ENCODE measurements around the gene TMEM175.

DNA sequence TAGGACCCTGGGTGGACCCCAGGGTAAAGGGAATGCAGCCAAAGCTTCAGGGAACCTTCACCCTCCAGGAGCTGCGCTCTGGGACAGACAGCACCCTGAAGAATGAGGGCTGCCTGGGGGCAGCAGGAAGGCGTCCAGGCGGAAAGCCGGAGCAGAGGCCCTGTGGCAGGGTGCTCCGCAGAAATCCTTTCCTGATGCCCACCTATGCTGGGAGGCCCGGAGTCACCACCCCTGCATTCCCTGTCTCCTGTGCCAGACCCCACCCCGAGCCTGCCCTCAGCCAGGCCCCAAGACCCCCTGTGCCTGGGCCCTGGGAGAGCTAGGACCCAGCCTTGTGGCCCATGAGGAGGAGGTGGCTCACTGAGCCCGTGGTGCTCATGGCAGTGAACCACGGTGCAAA, 42.4 kb downstream of the TMEM175 start:
- TF ChIP-seq, protein P1, sequence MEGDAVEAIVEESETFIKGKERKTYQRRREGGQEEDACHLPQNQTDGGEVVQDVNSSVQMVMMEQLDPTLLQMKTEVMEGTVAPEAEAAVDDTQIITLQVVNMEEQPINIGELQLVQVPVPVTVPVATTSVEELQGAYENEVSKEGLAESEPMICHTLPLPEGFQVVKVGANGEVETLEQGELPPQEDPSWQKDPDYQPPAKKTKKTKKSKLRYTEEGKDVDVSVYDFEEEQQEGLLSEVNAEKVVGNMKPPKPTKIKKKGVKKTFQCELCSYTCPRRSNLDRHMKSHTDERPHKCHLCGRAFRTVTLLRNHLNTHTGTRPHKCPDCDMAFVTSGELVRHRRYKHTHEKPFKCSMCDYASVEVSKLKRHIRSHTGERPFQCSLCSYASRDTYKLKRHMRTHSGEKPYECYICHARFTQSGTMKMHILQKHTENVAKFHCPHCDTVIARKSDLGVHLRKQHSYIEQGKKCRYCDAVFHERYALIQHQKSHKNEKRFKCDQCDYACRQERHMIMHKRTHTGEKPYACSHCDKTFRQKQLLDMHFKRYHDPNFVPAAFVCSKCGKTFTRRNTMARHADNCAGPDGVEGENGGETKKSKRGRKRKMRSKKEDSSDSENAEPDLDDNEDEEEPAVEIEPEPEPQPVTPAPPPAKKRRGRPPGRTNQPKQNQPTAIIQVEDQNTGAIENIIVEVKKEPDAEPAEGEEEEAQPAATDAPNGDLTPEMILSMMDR (conservative IDR thresholded peaks at IDR 0.05; ENCODE audit: low read depth, low read length) = no peak
- TF ChIP-seq EZH2 (IDR thresholded peaks at IDR 0.05; ENCODE audit: low read length, unreplicated experiment) = no peak

All from PC-3 (cell line).